ENCODE results near the gene NXPH1. TPM values are rescaled to one million over a fixed set of nuclear protein-coding genes. Genes with fewer than 3 reads are reported as not detected.

The NXPH1 gene
- total RNA-seq, 3 donors from 2014 or later, result 0.29 TPM; not detected in 2

DNA sequence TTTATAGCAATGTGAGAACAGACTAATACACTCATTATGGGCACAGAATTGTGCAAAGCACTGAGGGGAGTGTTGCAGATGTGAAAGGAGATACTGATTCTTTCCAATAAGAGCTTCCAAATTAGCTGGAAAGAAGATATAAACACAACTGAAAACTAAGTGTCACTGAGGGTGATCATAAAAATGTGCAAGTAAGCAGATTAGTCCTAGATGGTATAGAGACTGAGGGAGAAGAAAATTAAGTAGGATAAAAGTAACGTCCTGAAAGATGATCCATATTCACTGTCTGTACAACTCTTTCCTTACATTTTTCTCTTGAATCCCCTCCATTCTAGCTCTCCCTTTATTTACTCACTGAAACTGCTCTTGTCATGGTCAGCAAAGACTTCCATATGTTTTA is 11.2 kb upstream of the NXPH1 start:
- H3K36me3 ChIP-seq, result no peaks in the 10 kb centered on the region
- H3K4me3 ChIP-seq, result no peak overlapping the region
- no peak overlapping the region for H3K27ac ChIP-seq
- H3K27me3 ChIP-seq, result peaks cover 0 to 18% of the 10 kb centered on the region in 2 donors
- no peaks in the 10 kb centered on the region for H3K9me3 ChIP-seq
- TF ChIP-seq POLR2AphosphoS5 (IDR thresholded peaks at IDR 0.05) (no peak), CTCF (IDR thresholded peaks at IDR 0.05) (no peak), POLR2A (IDR thresholded peaks at IDR 0.05) (no peak)
- H3K4me1 ChIP-seq, result no peaks in the 10 kb centered on the region
- intact Hi-C loops (cut with DNase I; ENCODE audit: low total_unique reads), result no loop called here
- no peak for DNase-seq (ENCODE audit: low spot score in 2 of 2)

DNA sequence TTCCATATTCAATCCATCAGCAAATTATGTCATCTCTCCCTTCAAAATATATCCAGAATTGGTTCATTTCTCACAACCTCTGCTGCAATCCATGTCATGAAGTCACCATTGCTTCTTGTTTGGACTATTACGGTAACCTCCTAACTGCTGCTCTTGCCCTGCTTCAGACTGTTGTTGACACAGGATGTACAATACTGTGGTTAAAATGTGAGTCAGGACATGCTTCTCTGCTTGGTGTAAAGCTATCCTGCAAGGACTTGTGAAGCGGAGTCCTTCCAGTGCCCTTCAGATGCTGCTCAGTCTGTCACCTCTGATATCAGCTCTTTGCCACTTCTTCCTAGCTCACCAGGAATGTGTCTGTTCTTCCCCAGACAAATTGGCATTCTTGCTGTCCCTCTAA is 10.4 kb upstream of the NXPH1 start:
- DNase-seq (ENCODE audit: low spot score in 2 of 2), result no peak
- Histone ChIP-seq H3K4me3 (no peak overlapping the region), H3K27me3 (peaks cover 0 to 18% of the 10 kb centered on the region in 2 donors), H3K36me3 (no peaks in the 10 kb centered on the region), H3K27ac (no peak overlapping the region), H3K4me1 (no peaks in the 10 kb centered on the region), H3K9me3 (no peaks in the 10 kb centered on the region)
- no peak for TF ChIP-seq POLR2A (IDR thresholded peaks at IDR 0.05)
- no peak for TF ChIP-seq CTCF (IDR thresholded peaks at IDR 0.05)
- intact Hi-C loops (cut with DNase I; ENCODE audit: low total_unique reads), result no loop called here

DNA sequence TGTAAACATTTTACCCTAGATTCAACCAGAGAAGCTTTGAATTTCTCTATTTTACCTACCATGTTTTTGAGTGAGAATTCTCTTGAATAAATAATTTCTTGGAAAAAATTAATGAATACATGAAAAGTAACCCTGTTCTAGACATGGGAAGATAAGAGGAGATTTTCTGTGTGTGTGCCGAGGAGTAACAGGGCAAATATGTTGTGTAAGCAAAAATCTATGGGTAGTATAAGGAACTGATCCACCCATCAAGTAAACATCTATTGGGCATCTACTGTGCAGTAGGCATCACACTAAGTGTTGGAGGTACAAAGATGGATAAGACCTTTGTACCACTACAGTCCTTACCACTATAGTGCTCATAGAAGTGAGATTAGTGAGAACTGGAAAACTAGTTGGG is 8.2 kb upstream of the NXPH1 start:
- TF ChIP-seq POLR2A (IDR thresholded peaks at IDR 0.05) (no peak), CTCF (IDR thresholded peaks at IDR 0.05) (no peak), POLR2AphosphoS5 (IDR thresholded peaks at IDR 0.05) (no peak)
- H3K36me3 ChIP-seq, result no peaks in the 10 kb centered on the region
- H3K9me3 ChIP-seq, result no peaks in the 10 kb centered on the region
- no peak overlapping the region for H3K27ac ChIP-seq
- peaks cover 0 to 18% of the 10 kb centered on the region in 2 donors for H3K27me3 ChIP-seq
- intact Hi-C loops (cut with DNase I; ENCODE audit: low total_unique reads), result no loop called here
- no peak overlapping the region for H3K4me3 ChIP-seq
- DNase-seq (ENCODE audit: low spot score in 2 of 2), result no peak
- H3K4me1 ChIP-seq, result no peaks in the 10 kb centered on the region

GRCh38 chr7:8430643-8431042 is 2.8 kb upstream of the NXPH1 start:
- Histone ChIP-seq H3K9me3 (no peaks in the 10 kb centered on the region), H3K27ac (no peak overlapping the region), H3K4me3 (no peak overlapping the region), H3K4me1 (no peaks in the 10 kb centered on the region), H3K36me3 (no peaks in the 10 kb centered on the region), H3K27me3 (peaks cover 2 to 42% of the 10 kb centered on the region in 2 donors)
- intact Hi-C loops (cut with DNase I; ENCODE audit: low total_unique reads), result no loop called here
- TF ChIP-seq POLR2AphosphoS5 (IDR thresholded peaks at IDR 0.05) (no peak), CTCF (IDR thresholded peaks at IDR 0.05) (no peak)
- DNase-seq (ENCODE audit: low spot score in 2 of 2), result no peak

- no peaks in the 10 kb centered on the region for H3K36me3 ChIP-seq
- H3K27ac ChIP-seq, result no peak overlapping the region
- intact Hi-C loops (cut with DNase I; ENCODE audit: low total_unique reads), result no loop called here
- no peak for TF ChIP-seq POLR2AphosphoS5 (IDR thresholded peaks at IDR 0.05)
- TF ChIP-seq CTCF (IDR thresholded peaks at IDR 0.05), result no peak
- TF ChIP-seq POLR2A (IDR thresholded peaks at IDR 0.05), result no peak
- H3K27me3 ChIP-seq, result peaks cover 2 to 78% of the 10 kb centered on the region in 2 donors
- peak overlapping the region in 1 of 3 donors; percentile 43 for H3K4me3 ChIP-seq
- no peak for DNase-seq (ENCODE audit: low spot score in 2 of 2)
- H3K4me1 ChIP-seq, result no peaks in the 10 kb centered on the region
- no peaks in the 10 kb centered on the region for H3K9me3 ChIP-seq
Observed at GRCh38 chr7:8434290-8435002, 1.0 kb downstream of the NXPH1 start.
